ES-I3 (cell line): ENCODE results near the gene CHAF1A.

ENCODE experiments used
- H3K36me3 ChIP-seq: 2 replicates; pipeline ENCODE4 v1.6.1; 2013; ENCODE audit warnings: mild to moderate bottlenecking, low read length, control low read depth, moderate library complexity; ENCODE audit not compliant: insufficient read depth
- H3K4me1 ChIP-seq: 2 replicates; pipeline ENCODE4 v1.6.1; 2013; ENCODE audit warnings: mild to moderate bottlenecking, control low read depth, low read length; ENCODE audit not compliant: insufficient read depth
- H3K9ac ChIP-seq: 2 replicates; pipeline ENCODE4 v1.6.1; 2013; ENCODE audit warnings: low read depth, mild to moderate bottlenecking, low read length, moderate library complexity
- H3K9me3 ChIP-seq: 2 replicates; pipeline ENCODE4 v1.6.1; 2013; ENCODE audit warnings: mild to moderate bottlenecking, low read length, moderate library complexity; ENCODE audit not compliant: control insufficient read depth, insufficient read depth

Gene CHAF1A

GRCh38 chr19:4454747-4455718, 52.6 kb downstream of the CHAF1A start:
- no peaks in the 10 kb centered on the region for H3K36me3 ChIP-seq
- no peaks in the 10 kb centered on the region; the same call in 1 of the 2 replicates for H3K4me1 ChIP-seq
- H3K9ac ChIP-seq = no peak overlapping the region
- no peaks in the 10 kb centered on the region for H3K9me3 ChIP-seq

- no peaks in the 10 kb centered on the region for H3K9me3 ChIP-seq
- no peaks in the 10 kb centered on the region for H3K36me3 ChIP-seq
- peak overlapping the region; percentile 69; the same call in 1 of the 2 replicates for H3K9ac ChIP-seq
- no peaks in the 10 kb centered on the region; the same call in 1 of the 2 replicates for H3K4me1 ChIP-seq
These were observed 53.5 kb downstream of the CHAF1A start for GRCh38 chr19:4455719-4456475.

- Histone ChIP-seq H3K36me3 (no peaks in the 10 kb centered on the region), H3K9me3 (no peaks in the 10 kb centered on the region), H3K9ac (peak overlapping the region; percentile 69; the same call in 1 of the 2 replicates), H3K4me1 (no peaks in the 10 kb centered on the region; the same call in 1 of the 2 replicates)
These were observed 54.0 kb downstream of the CHAF1A start for GRCh38 chr19:4456476-4456842.

DNA sequence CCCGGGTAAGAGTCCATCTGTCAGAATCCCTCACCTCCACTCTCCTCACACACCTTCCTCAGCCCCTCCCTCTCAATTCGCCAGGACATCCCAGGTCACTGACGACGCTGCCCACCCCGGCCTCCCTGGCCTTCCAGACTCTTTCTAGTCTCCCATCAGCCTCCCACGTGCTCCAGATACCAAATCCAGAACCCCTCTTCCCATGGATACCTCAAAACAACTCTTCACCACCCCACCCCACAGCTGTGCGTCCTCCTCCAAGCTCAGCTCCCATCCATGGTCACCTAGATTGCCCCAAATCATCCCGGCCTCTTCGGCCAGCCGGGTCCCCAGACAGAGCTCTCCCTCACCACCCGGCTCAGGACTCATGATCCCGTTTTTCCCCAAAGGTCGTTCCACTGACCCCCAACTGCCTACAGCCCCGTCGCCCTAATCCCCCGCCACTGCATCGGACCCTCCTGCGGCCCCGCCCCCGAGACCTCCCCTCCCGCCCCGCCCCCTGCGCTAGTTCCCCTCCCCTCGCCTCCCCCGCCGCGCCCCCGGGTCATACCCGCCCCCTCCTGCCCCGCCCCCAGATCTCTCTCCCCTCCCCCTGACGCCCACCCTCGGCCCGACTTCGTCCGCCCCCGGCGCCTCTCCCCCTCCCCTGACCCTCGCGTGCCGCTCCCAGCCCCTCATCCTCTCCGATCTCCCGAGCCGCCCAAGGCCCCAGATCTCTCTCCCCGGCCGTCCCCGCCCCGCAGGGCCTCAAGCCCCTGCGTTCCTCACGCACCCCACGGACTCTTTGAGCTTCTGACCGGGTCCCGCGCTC, 54.6 kb downstream of the CHAF1A start:
- peak overlapping the region; percentile 69; the same call in 1 of the 2 replicates for H3K9ac ChIP-seq
- H3K36me3 ChIP-seq = no peaks in the 10 kb centered on the region
- H3K4me1 ChIP-seq = no peaks in the 10 kb centered on the region; the same call in 1 of the 2 replicates
- no peaks in the 10 kb centered on the region for H3K9me3 ChIP-seq

DNA sequence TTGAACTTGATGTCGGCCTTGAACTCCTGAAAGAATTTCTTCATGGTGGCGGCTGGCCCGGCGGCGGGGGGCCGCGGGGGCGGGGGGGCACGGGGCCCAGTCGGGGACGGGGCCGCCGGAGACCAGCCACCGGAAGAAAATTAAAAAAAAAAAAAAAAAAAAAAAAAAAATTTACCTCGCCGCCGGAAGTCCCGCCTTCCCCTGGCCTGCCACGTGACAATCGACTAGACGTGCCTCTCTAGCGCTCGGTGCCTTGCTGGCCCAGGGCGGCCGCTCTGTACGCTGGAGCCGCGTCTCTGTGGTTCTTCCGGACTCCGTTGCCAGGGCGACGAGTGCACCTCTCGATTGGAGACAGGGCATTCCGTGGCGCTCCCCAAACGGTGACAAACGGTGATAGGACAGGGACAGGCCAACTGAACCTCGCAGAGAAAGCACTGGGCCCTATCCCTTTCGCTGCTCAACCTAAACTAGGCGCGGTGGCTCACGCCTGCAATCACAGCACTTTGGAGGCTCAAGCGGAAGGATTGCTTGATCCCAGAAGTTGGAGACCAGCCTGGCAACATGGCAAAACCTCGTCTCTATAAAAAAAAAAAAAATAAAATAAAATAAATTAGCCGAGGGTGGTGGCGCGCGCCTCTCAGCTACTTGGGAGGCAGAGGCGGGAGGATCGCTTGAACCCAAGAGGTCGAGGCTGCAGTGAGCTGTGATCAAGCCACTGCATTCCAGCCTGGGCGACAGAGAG, 55.4 kb downstream of the CHAF1A start, which contains the start of gene UBXN6:
Gene UBXN6 (minus strand): TSS at position 141 of the 742 bp plus-strand sequence. CDS start 97 bp downstream, at position 44.
- H3K9ac ChIP-seq = peak within 1 kb of the TSS; percentile 69; the same call in 1 of the 2 replicates
- H3K9me3 ChIP-seq = no peaks in the 10 kb centered on the region
- H3K36me3 ChIP-seq = no peaks in the 10 kb centered on the region
- H3K4me1 ChIP-seq = no peaks in the 10 kb centered on the region; the same call in 1 of the 2 replicates

GRCh38 chr19:4464815-4465581, 62.6 kb downstream of the CHAF1A start:
- no peaks in the 10 kb centered on the region for H3K4me1 ChIP-seq
- no peaks in the 10 kb centered on the region for H3K9me3 ChIP-seq
- no peak overlapping the region for H3K9ac ChIP-seq
- H3K36me3 ChIP-seq = no peaks in the 10 kb centered on the region

DNA sequence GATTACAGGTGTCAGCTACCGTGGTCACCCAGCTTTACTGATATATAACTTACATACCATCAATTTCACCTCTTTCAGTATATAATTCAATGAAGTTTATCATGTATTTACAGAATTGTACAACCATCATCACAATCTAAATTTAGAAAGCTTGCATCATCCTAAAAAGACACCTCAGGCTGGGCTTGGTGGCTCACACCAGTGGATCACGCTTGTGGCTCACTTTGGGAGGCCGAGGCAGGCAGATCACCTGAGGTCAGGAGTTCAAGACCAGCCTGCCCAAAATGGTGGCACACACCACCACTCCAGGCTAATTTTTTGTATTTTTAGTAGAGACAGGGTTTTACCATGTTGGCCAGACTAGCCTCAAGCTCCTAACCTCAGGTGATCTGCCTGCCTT, 65.4 kb downstream of the CHAF1A start:
- no peaks in the 10 kb centered on the region for H3K4me1 ChIP-seq

GRCh38 chr19:4471403-4472173, 69.1 kb downstream of the CHAF1A start:
- H3K9ac ChIP-seq = peak overlapping the region; percentile 90
- H3K9me3 ChIP-seq = no peaks in the 10 kb centered on the region
- H3K36me3 ChIP-seq = peaks cover 10% of the 10 kb centered on the region
- H3K4me1 ChIP-seq = no peaks in the 10 kb centered on the region

More for the DNA sequence above, 65.4 kb downstream of the CHAF1A start:
- H3K9me3 ChIP-seq = no peaks in the 10 kb centered on the region
- H3K9ac ChIP-seq = no peak overlapping the region
- no peaks in the 10 kb centered on the region for H3K36me3 ChIP-seq

GRCh38 chr19:4472174-4472974, 69.9 kb downstream of the CHAF1A start, which contains the start of gene HDGFL2:
Gene HDGFL2 (plus strand): TSS chr19:4472297. CDS start chr19:4472351, 54 bp downstream.
- no peaks in the 10 kb centered on the region for H3K9me3 ChIP-seq
- H3K36me3 ChIP-seq = peaks cover 14% of the 10 kb centered on the region
- H3K4me1 ChIP-seq = no peaks in the 10 kb centered on the region
- peak within 1 kb of the TSS; percentile 90 for H3K9ac ChIP-seq

- no peaks in the 10 kb centered on the region for H3K9me3 ChIP-seq
- H3K9ac ChIP-seq = peak overlapping the region; percentile 79
- no peaks in the 10 kb centered on the region for H3K4me1 ChIP-seq
- H3K36me3 ChIP-seq = peaks cover 15% of the 10 kb centered on the region
These were observed 70.7 kb downstream of the CHAF1A start for GRCh38 chr19:4473011-4473762.
